HCT116 (cell line): ENCODE data around the gene MAPK1IP1L. TPM values are rescaled to one million over a fixed set of nuclear protein-coding genes. Genes with fewer than 3 reads are reported as not detected.

ENCODE experiments used
- ATAC-seq: fragments of 200-7000 bp; cut with Tn5 transposase; 2 replicates; pipeline ENCODE4 v1.9.1; 2020; ENCODE audit warnings: mild to moderate bottlenecking, moderate library complexity
- BruUV-seq: library from RNA; stranded (reverse); fragments of 400-500 nt; replicated peaks from 2 replicates; lab custom pipeline; 2021; lab: Mats Ljungman, UMichigan
- CTCF ChIA-PET: fragments of 300-600 bp; sonication (Branson Sonifier 250); formaldehyde crosslinking; loops from one replicate; lab custom pipeline; 2021; ENCODE audit warnings: antibody characterized with exemption; lab: Charles Lee
- POLR2A ChIA-PET: fragments of 300-600, 350-600 bp; sonication (Branson Sonifier 250); formaldehyde crosslinking; loops from one replicate; lab custom pipeline; 2021; ENCODE audit warnings: antibody characterized with exemption; lab: Charles Lee
- RAD21 ChIA-PET, 2 experiments: fragments of 300-600 bp; sonication (Branson Sonifier 250); formaldehyde crosslinking; loops; one replicate each; lab custom pipeline; 2023; ENCODE audit warnings: low total read pairs in 2 of 2; ENCODE audit not compliant: uncharacterized antibody in 2 of 2, unreplicated experiment in 2 of 2, low non-redundant PET in 1 of 2; lab: Charles Lee
- DNase-seq: peaks from one replicate; pipeline ENCODE4 v3.0.0-alpha.2; 2010; ENCODE audit warnings: low read depth, low spot score
- H2AFZ ChIP-seq: fragments of 200-600 bp; shearing (Covaris generic), sonication (generic); 2 replicates; pipeline ENCODE4 v1.6.1; 2017; ENCODE audit warnings: low read depth, mixed run types, mixed read lengths, antibody characterized with exemption, low read length; ENCODE audit not compliant: poor library complexity, severe bottlenecking
- H3K27ac ChIP-seq: 2 replicates; pipeline ENCODE4 v1.5.1; 2012; ENCODE audit warnings: low read depth, low read length
- H3K27me3 ChIP-seq: fragments of 200-600 bp; sonication (generic); 2 replicates; pipeline ENCODE4 v1.6.1; 2016; ENCODE audit warnings: mixed run types, low read length, mixed read lengths; ENCODE audit not compliant: insufficient read depth
- H3K36me3 ChIP-seq, 2 experiments: fragments of 200-500 bp in 1 of 2; fragments of 200-600 bp in 1 of 2; sonication (Bioruptor generic) in 1 of 2; sonication (generic) in 1 of 2; 2 replicates each; pipeline versions ENCODE4 v1.5.1 to v1.6.1; 2014 to 2016; ENCODE audit warnings: low read length in 2 of 2, inconsistent platforms in 1 of 2, mixed read lengths in 1 of 2, mixed run types in 1 of 2; ENCODE audit not compliant: insufficient read depth in 2 of 2, control insufficient read depth in 1 of 2
- H3K4me1 ChIP-seq, 2 experiments: fragments of 200-600 bp in 1 of 2; sonication (generic) in 1 of 2; 2 replicates each; pipeline versions ENCODE4 v1.5.1 to v1.6.1; 2012 to 2017; ENCODE audit warnings: low read length in 2 of 2, inconsistent platforms in 1 of 2, mild to moderate bottlenecking in 1 of 2, mixed read lengths in 1 of 2, mixed run types in 1 of 2, moderate library complexity in 1 of 2; ENCODE audit not compliant: insufficient read depth in 2 of 2, control insufficient read depth in 1 of 2
- H3K4me2 ChIP-seq: fragments of 200-600 bp; sonication (generic); 2 replicates; pipeline ENCODE4 v1.6.1; 2017; ENCODE audit warnings: mixed run types, low read length, mixed read lengths
- H3K4me3 ChIP-seq, 2 experiments: fragments of 200-600 bp in 1 of 2; sonication (generic) in 1 of 2; replicated peaks in 1 of 2; 2 replicates each; pipeline ENCODE4 v1.5.1; 2011 to 2016; ENCODE audit warnings: low read length in 2 of 2, control low read depth in 1 of 2, low read depth in 1 of 2, mild to moderate bottlenecking in 1 of 2, mixed read lengths in 1 of 2, mixed run types in 1 of 2
- H3K79me2 ChIP-seq: fragments of 200-600 bp; sonication (generic); 2 replicates; pipeline ENCODE4 v1.6.1; 2017; ENCODE audit warnings: mild to moderate bottlenecking, mixed run types, low read length, moderate library complexity, mixed read lengths; ENCODE audit not compliant: insufficient read depth
- H3K9ac ChIP-seq: fragments of 200-600 bp; sonication (generic); 2 replicates; pipeline ENCODE4 v1.6.1; 2016; ENCODE audit warnings: low read length, mixed read lengths
- H3K9me2 ChIP-seq: fragments of 200-600 bp; sonication (generic), shearing (Covaris generic); 2 replicates; pipeline ENCODE4 v1.6.1; 2017; ENCODE audit warnings: mixed run types, mild to moderate bottlenecking, moderate library complexity; ENCODE audit not compliant: insufficient read depth
- H3K9me3 ChIP-seq, 2 experiments: fragments of 200-500 bp in 1 of 2; fragments of 200-600 bp in 1 of 2; sonication (Bioruptor generic) in 1 of 2; sonication (generic) in 1 of 2; 2 replicates each; pipeline ENCODE4 v1.6.1; 2014 to 2017; ENCODE audit warnings: low read length in 2 of 2, mixed read lengths in 2 of 2, inconsistent platforms in 1 of 2, low read depth in 1 of 2, mild to moderate bottlenecking in 1 of 2, mixed run types in 1 of 2, moderate library complexity in 1 of 2; ENCODE audit not compliant: control insufficient read depth in 1 of 2, insufficient read depth in 1 of 2
- H4K20me1 ChIP-seq: fragments of 200-600 bp; sonication (generic), shearing (Covaris generic); 2 replicates; pipeline ENCODE4 v1.6.1; 2017; ENCODE audit warnings: mixed run types, mild to moderate bottlenecking, moderate library complexity; ENCODE audit not compliant: insufficient read depth
- CBX3 ChIP-seq: IDR thresholded peaks from 2 replicates; pipeline ENCODE4 v1.6.1; 2012; ENCODE audit warnings: low read depth
- EGR1 ChIP-seq: IDR thresholded peaks from 2 replicates; pipeline ENCODE4 v1.6.1; 2012; ENCODE audit warnings: low read depth
- EZH2 ChIP-seq: fragments of 200-600 bp; sonication (generic); IDR thresholded peaks from 2 replicates; pipeline ENCODE4 v1.6.1; 2017; ENCODE audit warnings: antibody characterized with exemption, mixed run types
- EZH2phosphoT487 ChIP-seq: fragments of 200-600 bp; IDR thresholded peaks from 2 replicates; pipeline ENCODE4 v1.6.1; 2018; ENCODE audit warnings: antibody characterized with exemption, borderline replicate concordance
- FOSL1 ChIP-seq: IDR thresholded peaks from 2 replicates; pipeline ENCODE4 v1.6.1; 2012; ENCODE audit warnings: low read depth
- POLR2A ChIP-seq: IDR thresholded peaks from 2 replicates; pipeline ENCODE4 v1.7.0; 2011; ENCODE audit warnings: borderline replicate concordance; ENCODE audit not compliant: insufficient read depth, insufficient read length; ENCODE audit errors: extremely low read depth
- POLR2AphosphoS5 ChIP-seq: IDR thresholded peaks from 2 replicates; pipeline ENCODE4 v1.6.1; 2011; ENCODE audit warnings: mild to moderate bottlenecking, low read depth, low read length, moderate library complexity
- RAD21 ChIP-seq: IDR thresholded peaks from 2 replicates; pipeline ENCODE4 v1.6.1; 2012; ENCODE audit warnings: low read depth, mild to moderate bottlenecking
- SRF ChIP-seq: IDR thresholded peaks from 2 replicates; pipeline ENCODE4 v1.6.1; 2012; ENCODE audit warnings: low read depth
- YY1 ChIP-seq: IDR thresholded peaks from 2 replicates; pipeline ENCODE4 v1.6.1; 2011; ENCODE audit warnings: low read length, low read depth, moderate library complexity, mild to moderate bottlenecking; ENCODE audit not compliant: insufficient replicate concordance; ENCODE audit errors: extremely low read depth
- ZFX ChIP-seq: fragments of 450-650 bp; IDR thresholded peaks from 2 replicates; pipeline ENCODE4 v1.6.1; 2017
- ZNF274 ChIP-seq: fragments of 200-500 bp; sonication (Bioruptor generic); IDR thresholded peaks from 2 replicates; pipeline ENCODE4 v1.6.1; 2014; ENCODE audit warnings: mild to moderate bottlenecking, low read depth, low read length, inconsistent platforms
- intact Hi-C: fragments of 100-400 bp; cut with micrococcal nuclease; formaldehyde crosslinking; loops from 2 replicates; pipeline ENCODE4 v1.10.0; 2022
- total RNA-seq: library from RNA; stranded (reverse); gene quantifications from one replicate; pipeline ENCODE4 v1.2.1, GENCODE V29; 2021; ENCODE audit not compliant: unreplicated experiment
- TF ChIP-seq, protein P1 (sequence below): IDR thresholded peaks from 2 replicates; pipeline ENCODE4 v1.6.1; 2012

The MAPK1IP1L gene
- total RNA-seq, 1 experiment from 2014 or later = 101 TPM

DNA sequence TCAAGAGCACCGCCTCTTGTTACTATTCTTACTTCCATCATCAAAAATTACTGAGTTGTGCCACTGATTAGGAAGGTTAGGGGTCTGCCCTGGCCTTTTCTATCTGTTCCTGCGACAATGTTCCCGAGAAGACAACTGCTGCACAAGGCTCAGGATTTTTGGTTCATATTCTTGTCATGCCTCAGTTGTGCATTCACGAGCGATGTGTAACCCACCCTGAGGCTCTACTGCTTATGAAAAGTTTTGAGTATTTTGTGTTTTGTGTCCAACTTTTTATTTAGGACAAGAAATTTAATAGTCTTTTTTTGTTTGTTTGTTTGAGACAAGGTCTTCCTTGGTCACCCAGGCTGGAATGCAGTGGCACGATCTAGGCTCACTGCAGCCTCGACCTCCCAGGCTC is 54.5 kb downstream of the MAPK1IP1L start:
- no peaks in the 10 kb centered on the region for H3K9me2 ChIP-seq
- no peak overlapping the region for H3K9ac ChIP-seq
- TF ChIP-seq SRF (no peak), POLR2AphosphoS5 (no peak), POLR2A (no peak), EZH2 (no peak), YY1 (no peak), CBX3 (no peak), EZH2phosphoT487 (no peak), EGR1 (no peak), RAD21 (no peak), FOSL1 (no peak), ZFX (no peak), ZNF274 (no peak)
- TF ChIP-seq, protein P1, sequence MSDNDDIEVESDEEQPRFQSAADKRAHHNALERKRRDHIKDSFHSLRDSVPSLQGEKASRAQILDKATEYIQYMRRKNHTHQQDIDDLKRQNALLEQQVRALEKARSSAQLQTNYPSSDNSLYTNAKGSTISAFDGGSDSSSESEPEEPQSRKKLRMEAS = no peak
- no peaks in the 10 kb centered on the region for H4K20me1 ChIP-seq
- H3K4me2 ChIP-seq = no peak overlapping the region
- DNase-seq (no peak), ATAC-seq (no peak)
- ChIA-PET CTCF (no interaction called here), POLR2A (no interaction called here), RAD21 (no interaction called here)
- no TSS peak for BruUV-seq
- no peak overlapping the region for H3K27ac ChIP-seq
- peaks cover 3 to 12% of the 10 kb centered on the region in 2 experiments; a peak in 1 of 4 replicates for H3K9me3 ChIP-seq
- H3K36me3 ChIP-seq = peaks cover 0 to 4% of the 10 kb centered on the region in 2 experiments; a peak in 1 of 4 replicates
- no peak overlapping the region for H3K4me3 ChIP-seq
- intact Hi-C loops = no loop called here
- H3K27me3 ChIP-seq = no peaks in the 10 kb centered on the region
- no peaks in the 10 kb centered on the region for H3K79me2 ChIP-seq
- peak overlapping the region; percentile 14 for H2AFZ ChIP-seq
- H3K4me1 ChIP-seq = peaks cover 63 to 78% of the 10 kb centered on the region in 2 experiments
